Muscle layer of colon (tissue), 2 donors: Measurements from ENCODE around the gene TANGO6.

ENCODE experiments used
- H3K27ac ChIP-seq: one replicate; pipeline ENCODE4 v1.7.0; 2013; ENCODE audit warnings: low read depth, mild to moderate bottlenecking, low read length, moderate library complexity
- H3K27me3 ChIP-seq, 2 donors: one replicate each; pipeline ENCODE4 v1.7.0; 2013; ENCODE audit warnings: low read length in 2 of 2, mild to moderate bottlenecking in 2 of 2; ENCODE audit not compliant: insufficient read depth in 2 of 2, control insufficient read depth in 1 of 2
- H3K36me3 ChIP-seq: one replicate; pipeline ENCODE4 v1.7.0; 2013; ENCODE audit warnings: mild to moderate bottlenecking, low read length; ENCODE audit not compliant: insufficient read depth
- H3K4me1 ChIP-seq: one replicate; pipeline ENCODE4 v1.7.0; 2013; ENCODE audit warnings: mild to moderate bottlenecking, low read length; ENCODE audit not compliant: insufficient read depth
- H3K4me3 ChIP-seq, 2 donors: one replicate each; pipeline ENCODE4 v1.7.0; 2013; ENCODE audit warnings: low read length in 2 of 2, low read depth in 1 of 2, mild to moderate bottlenecking in 1 of 2, moderate library complexity in 1 of 2
- H3K9ac ChIP-seq: one replicate; pipeline ENCODE4 v1.7.0; 2013; ENCODE audit warnings: low read length
- H3K9me3 ChIP-seq: one replicate; pipeline ENCODE4 v1.7.0; 2013; ENCODE audit warnings: mild to moderate bottlenecking, low read length
- donor health status: abdominal sarcoma.
- donor health status: Adenocarcinoma of cecum.

Gene TANGO6

DNA sequence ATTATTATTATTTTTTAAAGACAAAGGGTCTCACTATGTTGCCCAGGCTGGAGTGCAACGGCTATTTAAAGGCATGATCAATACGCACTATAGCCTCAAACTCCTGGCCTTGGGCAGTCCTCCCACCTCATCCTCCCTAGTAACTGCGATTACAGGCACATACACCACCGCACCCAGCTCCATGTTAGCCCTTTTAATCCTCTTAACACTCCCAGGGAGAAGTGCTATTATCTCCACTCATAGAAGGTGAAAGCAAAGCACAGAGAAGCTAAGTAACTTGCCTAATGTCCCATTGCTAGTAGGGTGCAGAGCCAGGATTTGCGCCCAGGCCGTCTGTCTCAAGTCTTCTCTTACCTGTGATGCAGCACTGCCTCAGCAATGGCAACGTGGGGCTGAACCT lies 267.1 kb downstream of the TANGO6 start:
- Histone ChIP-seq H3K36me3 (peaks cover 21% of the 10 kb centered on the region), H3K9me3 (no peaks in the 10 kb centered on the region), H3K27me3 (peaks cover 3 to 31% of the 10 kb centered on the region in 2 donors), H3K9ac (no peak overlapping the region), H3K4me3 (no peak overlapping the region), H3K4me1 (peaks cover 21% of the 10 kb centered on the region), H3K27ac (no peak overlapping the region)

DNA sequence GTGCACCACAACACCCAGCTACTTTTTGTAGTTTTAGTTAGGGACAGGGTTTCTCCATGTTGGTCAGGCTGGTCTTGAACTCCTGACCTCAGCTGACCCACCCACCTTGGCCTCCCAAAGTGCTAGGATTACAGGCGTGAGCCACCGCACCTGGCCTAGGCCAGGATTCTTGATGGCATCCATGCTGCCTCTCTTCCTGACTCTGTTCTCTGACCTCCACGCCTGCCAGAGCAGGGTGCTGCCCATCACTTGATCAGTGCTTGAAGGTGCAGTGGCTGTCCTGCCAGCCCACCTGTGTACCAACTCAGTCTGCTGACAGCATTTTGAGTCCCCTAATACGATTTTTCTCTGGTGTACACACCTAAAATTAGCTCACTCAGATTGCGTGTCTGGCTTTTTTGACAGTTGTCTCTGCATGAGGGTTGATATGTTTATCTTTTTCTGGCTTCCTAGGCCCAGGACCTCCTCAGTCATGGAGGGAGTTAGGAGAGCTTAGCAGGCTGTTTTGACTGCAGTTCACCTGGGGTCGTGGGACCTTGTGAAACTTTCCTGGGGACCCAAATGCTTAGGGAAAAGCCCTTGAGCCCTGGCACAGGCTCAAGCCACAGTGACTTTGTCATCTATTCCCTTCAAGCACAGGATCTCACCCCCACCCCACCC lies 268.0 kb downstream of the TANGO6 start:
- Histone ChIP-seq H3K27me3 (peaks cover 0 to 31% of the 10 kb centered on the region in 2 donors), H3K9me3 (no peaks in the 10 kb centered on the region), H3K9ac (no peak overlapping the region), H3K27ac (no peak overlapping the region), H3K4me3 (no peak overlapping the region), H3K4me1 (peaks cover 18% of the 10 kb centered on the region), H3K36me3 (peaks cover 29% of the 10 kb centered on the region)

DNA sequence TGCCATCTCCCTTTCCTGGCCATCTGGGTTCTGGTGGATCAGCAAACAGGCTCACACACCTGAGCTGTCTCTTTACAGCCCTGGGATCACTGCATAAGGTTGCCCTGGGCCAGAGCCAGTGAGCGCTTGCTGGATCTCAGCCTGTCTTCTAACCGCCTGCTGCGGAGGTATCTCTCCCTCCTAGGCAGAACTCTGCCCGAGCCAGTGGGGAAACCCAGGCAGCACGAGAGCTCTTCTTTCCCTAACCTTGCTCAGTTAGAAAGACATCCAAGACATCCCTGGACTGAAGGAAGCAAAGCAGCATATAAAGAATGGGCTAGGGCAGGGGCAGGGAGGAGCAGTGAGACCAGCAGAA lies 268.5 kb downstream of the TANGO6 start:
- Histone ChIP-seq H3K4me1 (peaks cover 15% of the 10 kb centered on the region), H3K36me3 (peaks cover 29% of the 10 kb centered on the region), H3K9ac (no peak overlapping the region), H3K4me3 (no peak overlapping the region), H3K27ac (no peak overlapping the region), H3K9me3 (no peaks in the 10 kb centered on the region), H3K27me3 (peaks cover 0 to 26% of the 10 kb centered on the region in 2 donors)

DNA sequence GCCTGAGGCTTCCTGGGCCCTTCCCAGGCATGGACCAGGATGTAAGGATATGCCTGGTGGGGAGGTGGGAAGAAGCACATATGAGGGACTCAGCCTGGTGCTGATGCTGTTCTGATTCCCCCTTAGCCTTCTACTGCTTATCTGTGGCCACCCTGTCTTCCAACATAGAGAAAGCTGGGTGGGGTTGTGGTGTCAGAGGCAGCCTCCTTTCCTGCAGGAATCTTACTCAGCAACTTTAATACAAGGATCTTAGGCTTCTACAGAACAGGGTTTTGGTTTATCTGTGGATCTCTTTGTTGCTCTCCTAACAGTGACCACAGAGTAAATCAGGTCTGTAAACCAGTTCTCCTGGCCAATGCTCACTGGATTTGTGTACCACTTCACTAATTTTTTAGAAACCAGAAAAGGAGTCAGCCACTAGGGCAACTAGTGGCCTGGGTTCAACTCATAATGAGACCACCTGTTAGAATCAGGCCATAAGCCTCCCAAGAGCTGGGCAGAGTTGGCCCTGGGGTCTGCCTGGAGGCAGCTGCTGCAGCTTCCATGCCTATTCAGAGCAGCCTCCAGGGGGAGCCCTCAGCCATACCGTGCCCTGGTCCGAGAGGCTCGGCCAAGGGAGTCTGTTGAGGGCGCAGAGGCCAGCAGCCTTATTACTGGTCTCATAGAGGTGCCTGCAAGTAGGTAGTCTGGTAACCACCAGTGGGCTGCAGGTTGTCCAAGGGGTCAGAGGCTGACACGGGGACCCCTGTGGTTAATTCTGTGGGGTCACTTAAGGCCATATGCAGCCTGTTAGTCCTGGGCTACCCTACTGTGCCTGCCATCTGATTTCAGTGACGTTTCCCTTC lies 269.2 kb downstream of the TANGO6 start:
- Histone ChIP-seq H3K9me3 (no peaks in the 10 kb centered on the region), H3K36me3 (peaks cover 29% of the 10 kb centered on the region), H3K4me1 (peaks cover 9% of the 10 kb centered on the region), H3K27me3 (peaks cover 0 to 21% of the 10 kb centered on the region in 2 donors), H3K27ac (no peak overlapping the region), H3K9ac (no peak overlapping the region), H3K4me3 (no peak overlapping the region)

DNA sequence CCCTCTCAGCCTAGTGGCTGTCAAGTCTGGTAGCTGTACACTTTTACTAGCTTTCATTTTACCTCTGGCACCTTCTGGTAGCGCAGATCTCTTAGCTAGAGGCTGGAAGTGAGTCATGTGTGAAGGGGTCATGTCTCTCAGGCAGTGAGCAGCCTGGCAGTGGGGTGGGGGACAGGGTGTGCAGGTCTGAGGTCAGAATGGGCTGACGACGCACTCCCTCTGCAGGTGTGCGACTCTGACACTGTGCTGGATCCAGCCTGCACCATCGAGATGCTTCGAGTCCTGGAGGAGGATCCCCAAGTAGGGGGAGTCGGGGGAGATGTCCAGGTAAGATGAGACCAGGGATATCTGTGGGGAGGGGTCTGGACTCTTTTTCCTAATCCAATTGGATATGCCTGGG lies 269.9 kb downstream of the TANGO6 start:
- H3K36me3 ChIP-seq: peaks cover 37% of the 10 kb centered on the region

DNA sequence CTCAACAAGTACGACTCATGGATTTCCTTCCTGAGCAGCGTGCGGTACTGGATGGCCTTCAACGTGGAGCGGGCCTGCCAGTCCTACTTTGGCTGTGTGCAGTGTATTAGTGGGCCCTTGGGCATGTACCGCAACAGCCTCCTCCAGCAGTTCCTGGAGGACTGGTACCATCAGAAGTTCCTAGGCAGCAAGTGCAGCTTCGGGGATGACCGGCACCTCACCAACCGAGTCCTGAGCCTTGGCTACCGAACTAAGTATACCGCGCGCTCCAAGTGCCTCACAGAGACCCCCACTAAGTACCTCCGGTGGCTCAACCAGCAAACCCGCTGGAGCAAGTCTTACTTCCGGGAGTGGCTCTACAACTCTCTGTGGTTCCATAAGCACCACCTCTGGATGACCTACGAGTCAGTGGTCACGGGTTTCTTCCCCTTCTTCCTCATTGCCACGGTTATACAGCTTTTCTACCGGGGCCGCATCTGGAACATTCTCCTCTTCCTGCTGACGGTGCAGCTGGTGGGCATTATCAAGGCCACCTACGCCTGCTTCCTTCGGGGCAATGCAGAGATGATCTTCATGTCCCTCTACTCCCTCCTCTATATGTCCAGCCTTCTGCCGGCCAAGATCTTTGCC lies 271.1 kb downstream of the TANGO6 start:
- Histone ChIP-seq H3K4me1 (peaks cover 7% of the 10 kb centered on the region), H3K27ac (no peak overlapping the region), H3K36me3 (peaks cover 48% of the 10 kb centered on the region), H3K27me3 (peaks cover 0 to 2% of the 10 kb centered on the region in 2 donors), H3K9ac (no peak overlapping the region), H3K9me3 (no peaks in the 10 kb centered on the region), H3K4me3 (no peak overlapping the region)

More for the DNA sequence above, 269.9 kb downstream of the TANGO6 start:
- Histone ChIP-seq H3K4me3 (no peak overlapping the region), H3K27ac (no peak overlapping the region), H3K9me3 (no peaks in the 10 kb centered on the region), H3K27me3 (peaks cover 0 to 14% of the 10 kb centered on the region in 2 donors), H3K9ac (no peak overlapping the region), H3K4me1 (peaks cover 2% of the 10 kb centered on the region)

DNA sequence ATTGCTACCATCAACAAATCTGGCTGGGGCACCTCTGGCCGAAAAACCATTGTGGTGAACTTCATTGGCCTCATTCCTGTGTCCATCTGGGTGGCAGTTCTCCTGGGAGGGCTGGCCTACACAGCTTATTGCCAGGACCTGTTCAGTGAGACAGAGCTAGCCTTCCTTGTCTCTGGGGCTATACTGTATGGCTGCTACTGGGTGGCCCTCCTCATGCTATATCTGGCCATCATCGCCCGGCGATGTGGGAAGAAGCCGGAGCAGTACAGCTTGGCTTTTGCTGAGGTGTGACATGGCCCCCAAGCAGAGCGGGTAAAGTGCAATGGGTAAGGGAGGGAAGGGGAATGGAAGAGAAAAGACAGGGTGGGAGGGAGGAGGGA lies 271.6 kb downstream of the TANGO6 start:
- H3K36me3 ChIP-seq: peaks cover 47% of the 10 kb centered on the region
- H3K9ac ChIP-seq: no peak overlapping the region
- no peaks in the 10 kb centered on the region for H3K27me3 ChIP-seq
- peaks cover 7% of the 10 kb centered on the region for H3K4me1 ChIP-seq
- H3K9me3 ChIP-seq: no peaks in the 10 kb centered on the region
- H3K4me3 ChIP-seq: no peak overlapping the region
- H3K27ac ChIP-seq: no peak overlapping the region

DNA sequence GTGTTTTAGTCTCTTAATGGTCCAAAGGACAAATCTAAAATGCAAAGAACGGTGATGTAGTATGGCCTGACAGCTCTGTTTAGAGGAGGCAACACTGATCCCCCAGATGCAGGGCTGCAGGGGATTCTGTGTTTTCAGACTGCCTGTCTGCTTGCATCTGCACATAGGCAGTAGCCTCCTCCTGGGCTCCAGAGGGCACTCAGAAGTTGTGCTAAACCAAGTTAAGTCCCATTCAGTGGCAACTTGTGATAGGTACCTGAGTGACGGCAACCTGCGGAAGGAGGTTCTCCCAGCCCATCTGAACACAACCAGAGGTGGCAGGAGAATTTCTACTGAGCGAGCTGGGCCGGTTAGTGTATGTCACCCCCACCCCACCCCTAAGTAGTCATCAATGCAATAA lies 272.0 kb downstream of the TANGO6 start:
- peaks cover 50% of the 10 kb centered on the region for H3K36me3 ChIP-seq
- no peaks in the 10 kb centered on the region for H3K27me3 ChIP-seq
- H3K4me3 ChIP-seq: no peak overlapping the region
- no peaks in the 10 kb centered on the region for H3K9me3 ChIP-seq
- no peak overlapping the region for H3K27ac ChIP-seq
- peaks cover 7% of the 10 kb centered on the region for H3K4me1 ChIP-seq
- no peak overlapping the region for H3K9ac ChIP-seq

DNA sequence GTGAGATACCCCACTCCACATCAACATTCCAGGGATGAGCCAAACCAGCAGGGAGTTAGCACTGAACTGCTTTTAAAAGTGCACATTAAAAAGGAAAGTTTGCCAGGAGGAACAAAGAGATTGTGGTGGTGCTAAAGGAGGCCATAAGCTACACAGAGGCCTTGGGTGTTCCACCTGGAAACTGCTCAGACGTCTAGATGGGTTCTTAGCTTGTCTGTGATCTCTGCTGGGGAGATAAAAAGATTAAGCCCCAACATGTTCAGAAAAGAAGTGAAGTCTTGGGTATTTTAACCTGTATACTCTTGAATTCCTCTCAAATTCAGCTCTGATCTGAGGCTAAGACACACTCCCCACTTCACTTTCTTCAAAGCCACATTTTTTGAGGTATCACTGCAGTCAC lies 272.5 kb downstream of the TANGO6 start:
- Histone ChIP-seq H3K27ac (no peak overlapping the region), H3K36me3 (peaks cover 55% of the 10 kb centered on the region), H3K27me3 (no peaks in the 10 kb centered on the region), H3K4me3 (no peak overlapping the region), H3K4me1 (peaks cover 7% of the 10 kb centered on the region), H3K9me3 (no peaks in the 10 kb centered on the region), H3K9ac (no peak overlapping the region)

DNA sequence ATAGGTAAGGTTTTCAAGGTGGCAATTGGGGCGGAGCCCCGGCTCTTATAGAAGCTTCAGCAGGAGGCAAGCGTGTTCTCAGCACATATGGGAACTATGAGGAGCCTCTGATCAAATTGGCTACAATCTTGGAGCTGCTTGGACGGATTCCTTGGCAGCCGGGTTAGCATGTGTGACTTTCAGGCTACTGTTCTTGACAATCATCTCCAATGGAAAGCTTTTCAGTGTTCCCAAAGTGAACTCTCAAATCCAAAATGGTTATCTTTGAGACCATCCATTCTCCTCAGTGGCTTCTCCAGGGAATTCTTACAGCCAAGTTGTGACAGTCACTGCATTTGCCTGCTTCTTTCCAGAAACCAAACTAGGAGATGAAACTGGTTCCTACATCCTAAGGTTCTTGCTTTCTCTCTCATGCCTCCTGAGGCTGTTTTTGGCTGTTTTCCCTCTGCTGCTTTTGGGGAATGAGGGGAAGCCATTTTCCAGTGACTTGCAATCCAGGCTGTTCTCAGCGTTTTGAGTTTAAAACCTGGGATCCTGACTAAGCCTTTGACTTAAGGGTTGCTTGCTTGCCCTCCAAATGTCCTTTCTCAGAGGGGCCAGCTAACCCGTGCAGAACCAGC lies 273.0 kb downstream of the TANGO6 start:
- Histone ChIP-seq H3K4me3 (no peak overlapping the region), H3K9me3 (no peaks in the 10 kb centered on the region), H3K9ac (no peak overlapping the region), H3K4me1 (peaks cover 7% of the 10 kb centered on the region), H3K27me3 (no peaks in the 10 kb centered on the region), H3K36me3 (peaks cover 60% of the 10 kb centered on the region), H3K27ac (no peak overlapping the region)

DNA sequence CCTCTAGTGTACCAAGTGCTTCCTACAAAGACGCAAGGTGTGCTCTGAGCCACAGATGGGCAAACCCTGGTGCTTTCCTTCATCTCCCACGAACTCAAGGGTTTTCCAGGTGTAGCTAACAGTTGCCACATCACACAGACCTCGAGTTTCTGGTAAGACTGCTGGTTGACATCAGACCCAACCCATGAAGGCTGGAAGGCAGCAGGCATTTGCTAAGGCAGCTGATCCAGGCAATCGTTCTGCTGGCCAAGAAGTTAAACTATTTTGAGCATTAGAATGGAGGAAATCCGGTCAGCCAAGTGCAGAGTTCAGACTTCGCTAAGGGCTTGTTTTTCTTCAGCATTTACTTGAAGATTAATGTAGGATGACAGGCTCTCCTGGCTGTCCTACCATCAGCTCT lies 273.6 kb downstream of the TANGO6 start:
- Histone ChIP-seq H3K9me3 (no peaks in the 10 kb centered on the region), H3K27ac (no peak overlapping the region), H3K27me3 (no peaks in the 10 kb centered on the region), H3K9ac (no peak overlapping the region), H3K4me1 (peaks cover 7% of the 10 kb centered on the region), H3K4me3 (no peak overlapping the region), H3K36me3 (peaks cover 60% of the 10 kb centered on the region)
